ENCODE data around the gene COL5A1.

- TF ChIP-seq CTCF (IDR thresholded peaks at IDR 0.05) (no peak), POLR2A (IDR thresholded peaks at IDR 0.05) (no peak)
Observed at GRCh38 chr9:134653259-134654009, 11.8 kb downstream of the COL5A1 start.

Measured in tibial nerve (tissue), 3 donors.